NCI-H510A (cell line): ENCODE results near the gene KCNN1.
"Not testable (repeated sequence)": the region's sequence is repeated elsewhere in the genome, so short reads cannot be mapped to it uniquely, and the experiment has no call there.

ENCODE experiments used
- DNase-seq: peaks from one replicate; lab custom pipeline; 2025; lab: John Stamatoyannopoulos, UW

KCNN1 gene

DNA sequence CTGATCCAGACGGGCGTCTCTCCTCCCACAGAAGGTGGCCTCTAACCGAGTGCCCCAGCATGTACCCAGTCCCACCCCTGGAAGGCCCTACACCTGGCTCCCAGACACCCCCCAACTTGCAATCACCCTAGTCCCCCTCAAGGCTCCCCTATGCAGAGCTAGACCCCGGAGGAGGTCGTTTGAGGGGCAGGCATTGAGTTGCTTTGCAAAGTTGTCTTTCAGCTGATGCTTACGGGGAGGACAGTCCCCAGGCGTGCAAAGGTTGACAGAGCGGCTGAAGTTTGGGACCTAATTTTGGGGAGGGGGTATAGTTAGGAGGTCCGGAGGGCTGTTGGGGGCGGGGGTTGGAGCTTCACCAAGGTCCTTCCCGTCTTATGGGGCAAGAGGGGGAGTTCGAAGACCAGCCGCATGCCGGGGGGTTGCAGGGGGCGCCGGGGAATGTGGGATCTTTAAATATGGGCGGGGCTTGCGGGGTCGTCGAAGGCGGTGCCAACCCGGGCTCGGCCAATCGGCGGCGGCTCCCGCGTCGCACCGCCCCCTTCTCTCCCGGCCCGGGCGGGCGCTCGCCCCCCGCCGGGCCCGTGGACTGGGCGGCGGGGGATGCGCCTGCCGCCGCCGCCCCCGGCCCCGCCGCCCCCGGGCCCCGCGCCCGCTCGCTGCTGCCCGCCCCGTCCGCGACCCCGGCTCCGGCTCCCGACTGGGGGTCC is at the start of gene KCNN1:
TSS of gene KCNN1 (plus strand) at position 558 of the 707 bp plus-strand sequence. CDS start 6,782 bp downstream, outside the sequence.
- no peak for DNase-seq

- DNase-seq: not testable (repeated sequence)
These were observed 48.8 kb upstream of the KCNN1 start for GRCh38 chr19:17918151-17918550.

DNA sequence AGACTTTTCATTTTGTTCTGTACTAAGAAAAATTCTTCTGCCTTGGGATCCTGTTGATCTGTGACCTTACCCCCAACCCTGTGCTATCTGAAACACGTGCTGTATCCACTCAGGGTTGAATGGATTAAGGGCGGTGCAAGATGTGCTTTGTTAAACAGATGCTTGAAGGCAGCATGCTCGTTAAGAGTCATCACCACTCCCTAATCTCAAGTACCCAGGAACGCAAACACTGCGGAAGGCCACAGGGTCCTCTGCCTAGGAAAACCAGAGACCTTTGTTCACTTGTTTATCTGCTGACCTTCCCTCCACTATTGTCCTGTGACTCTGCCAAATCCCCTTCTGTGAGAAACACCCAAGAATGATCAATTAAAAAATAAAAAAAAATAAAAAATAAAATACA is 47.8 kb upstream of the KCNN1 start:
- not testable (repeated sequence) for DNase-seq

GRCh38 chr19:17920527-17920926 is 46.4 kb upstream of the KCNN1 start:
- DNase-seq: no peak

- no peak for DNase-seq
These were observed 44.8 kb upstream of the KCNN1 start for GRCh38 chr19:17922138-17922537.

DNA sequence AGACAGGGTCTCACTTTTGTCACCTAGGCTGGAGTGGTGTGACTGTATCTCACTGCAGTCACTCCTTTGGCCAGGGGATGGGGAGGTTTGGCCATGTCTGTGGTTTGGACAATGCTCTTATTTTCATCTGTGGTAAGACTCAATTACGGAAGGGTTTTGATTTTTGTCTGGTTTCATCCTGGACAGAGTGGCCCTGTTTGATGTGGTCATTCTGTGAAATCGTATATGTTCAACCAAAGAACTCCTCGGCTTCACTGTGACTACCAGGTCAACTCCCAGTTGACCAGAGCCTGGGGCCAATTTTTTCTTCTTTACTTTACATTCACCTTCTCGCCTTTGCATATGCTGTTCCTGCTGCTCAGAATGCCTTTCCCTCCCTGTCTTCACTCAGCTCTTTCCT is 40.9 kb upstream of the KCNN1 start:
- no peak for DNase-seq

- DNase-seq: no peak
These were observed 37.9 kb upstream of the KCNN1 start for GRCh38 chr19:17929056-17929455.

DNA sequence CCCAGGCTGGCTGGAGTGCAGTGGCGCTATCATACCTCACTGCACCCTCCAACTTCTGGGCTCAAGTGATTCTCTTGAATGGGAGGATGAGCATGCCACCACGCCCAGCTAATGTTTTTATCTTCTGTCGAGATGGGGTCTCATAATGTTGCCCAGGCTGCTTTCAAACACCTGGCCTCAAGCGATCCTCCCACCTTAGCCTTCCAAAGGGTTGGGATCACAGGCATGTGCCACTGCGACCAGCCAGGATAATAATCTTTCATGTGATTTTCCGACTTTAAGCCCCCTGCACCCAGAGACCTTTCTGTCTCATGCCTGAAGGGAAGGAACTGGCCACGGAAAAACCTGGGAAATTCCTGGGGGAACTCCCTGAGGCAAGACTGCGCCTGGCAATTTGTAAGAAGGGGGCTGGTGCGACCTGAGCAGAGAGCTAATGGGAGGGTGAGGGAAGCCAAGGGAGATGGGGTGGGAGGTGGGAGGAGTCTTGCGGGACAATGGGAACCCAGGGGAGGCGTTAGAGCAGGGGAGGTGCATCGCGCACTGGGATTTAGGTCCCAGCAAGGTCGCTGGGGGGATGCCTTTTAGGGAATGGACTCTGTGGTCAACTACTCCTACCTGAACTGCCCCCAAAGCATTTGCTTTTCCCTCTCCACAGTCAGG is 35.2 kb upstream of the KCNN1 start:
- no peak for DNase-seq

- DNase-seq: peak; percentile 83
These were observed 34.2 kb upstream of the KCNN1 start, which contains the start of gene CCDC124 for GRCh38 chr19:17932485-17933338. Gene CCDC124 (plus strand): TSS chr19:17933015. CDS start chr19:17936421, 3,406 bp downstream.

GRCh38 chr19:17933414-17934129 is 33.3 kb upstream of the KCNN1 start:
- DNase-seq: no peak

DNA sequence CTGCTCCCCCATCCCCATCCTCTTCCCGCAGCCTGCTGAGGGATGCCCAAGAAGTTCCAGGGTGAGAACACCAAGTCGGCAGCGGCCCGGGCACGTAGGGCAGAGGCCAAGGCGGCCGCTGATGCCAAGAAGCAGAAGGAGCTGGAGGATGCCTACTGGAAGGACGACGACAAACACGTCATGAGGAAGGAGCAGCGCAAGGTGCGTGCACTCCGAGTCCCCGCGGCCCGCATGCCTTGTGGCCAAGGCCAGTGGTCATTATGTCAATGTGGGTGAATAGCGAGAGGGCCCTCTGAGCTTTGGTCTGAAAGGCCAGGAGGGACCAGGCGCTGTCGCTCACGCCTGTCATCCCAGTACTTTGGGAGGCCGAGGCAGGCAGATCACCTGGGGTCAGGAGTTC is 30.5 kb upstream of the KCNN1 start:
- DNase-seq: no peak

DNA sequence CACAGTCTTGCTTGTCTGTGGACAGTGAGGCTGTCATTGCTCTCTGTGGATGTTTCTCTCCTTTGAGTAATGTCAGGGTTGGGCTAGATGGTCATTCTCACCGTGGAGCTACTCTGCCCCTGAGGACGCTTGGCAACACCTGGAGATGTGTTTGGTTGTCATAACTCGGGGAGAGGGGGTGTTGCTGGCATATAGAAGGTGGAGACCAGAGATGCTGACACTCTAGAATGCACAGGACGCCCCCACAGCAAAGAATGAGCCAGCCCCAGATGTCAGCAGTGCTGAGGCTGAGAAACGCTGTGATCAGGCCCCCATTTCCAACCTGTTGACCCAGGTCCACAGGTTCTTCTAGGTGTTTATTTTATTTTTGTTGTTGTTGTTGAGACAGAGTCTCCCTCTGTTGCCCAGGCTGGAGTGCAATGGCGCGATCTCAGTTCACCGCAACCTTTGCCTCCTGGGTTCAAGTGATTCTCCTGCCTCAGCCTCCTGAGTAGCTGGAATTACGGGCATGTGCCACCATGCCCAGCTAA is 29.5 kb upstream of the KCNN1 start:
- no peak for DNase-seq

DNA sequence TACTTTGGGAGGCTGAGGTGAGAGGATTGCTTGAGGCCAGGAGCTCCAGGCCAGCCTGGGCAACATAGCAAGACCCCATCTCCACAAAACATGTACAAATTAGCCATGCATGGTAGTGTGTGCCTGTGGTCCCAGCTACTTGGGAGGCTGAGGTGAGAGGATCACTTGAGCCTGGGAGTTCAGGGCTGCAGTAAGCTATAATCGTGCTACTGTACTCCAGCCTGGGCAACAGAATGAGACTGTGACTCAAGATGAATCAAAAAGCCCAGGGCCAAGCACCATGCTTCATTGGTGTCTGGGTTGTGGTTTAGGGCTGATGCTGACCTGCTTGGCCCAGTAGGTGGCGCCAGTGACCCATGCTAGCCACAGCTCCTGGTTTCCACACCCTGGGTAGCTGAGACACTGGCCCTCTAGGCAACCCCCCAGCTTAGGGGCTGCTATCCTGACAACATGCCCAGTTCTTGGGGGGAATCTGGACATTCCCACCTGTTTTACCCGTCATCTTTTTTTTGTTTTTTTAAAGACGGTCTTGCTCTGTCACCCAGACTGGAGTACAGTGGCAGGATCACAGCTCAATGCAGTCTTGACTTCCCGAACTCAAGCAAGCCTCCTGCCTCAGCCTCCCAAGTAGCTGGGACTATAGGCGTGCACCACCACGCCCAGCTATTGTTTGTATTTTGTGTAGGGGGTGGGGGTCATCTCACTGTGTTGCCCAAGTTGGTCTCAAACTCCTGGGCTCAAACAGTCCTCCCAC is 28.6 kb upstream of the KCNN1 start:
- no peak for DNase-seq

DNA sequence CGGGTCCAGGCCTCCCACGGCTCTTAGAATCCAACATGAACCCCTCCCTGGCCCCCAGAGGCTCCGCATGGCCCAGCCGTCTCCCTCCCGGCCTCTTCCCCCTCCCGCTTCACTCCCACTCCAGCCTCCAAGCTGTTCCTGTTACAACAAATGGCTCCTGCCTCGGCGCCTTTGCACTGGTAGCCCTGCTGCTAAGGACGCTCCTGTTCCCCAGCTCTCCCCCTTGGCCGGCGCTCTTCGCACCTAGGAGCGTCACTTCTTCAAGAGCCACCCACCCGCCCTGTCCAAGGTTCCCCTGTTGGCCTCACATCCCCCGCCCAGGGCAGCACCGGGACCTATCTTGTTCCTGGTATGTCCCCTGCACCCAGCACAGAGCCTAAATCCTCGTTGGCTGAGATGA is 24.7 kb upstream of the KCNN1 start:
- no peak for DNase-seq

GRCh38 chr19:17942582-17943273 is 24.2 kb upstream of the KCNN1 start:
- no peak for DNase-seq

GRCh38 chr19:17943274-17944221 is 23.4 kb upstream of the KCNN1 start:
- DNase-seq: no peak

GRCh38 chr19:17944301-17944700 is 22.6 kb upstream of the KCNN1 start:
- DNase-seq: no peak

- DNase-seq: no peak
These were observed 19.7 kb upstream of the KCNN1 start for GRCh38 chr19:17946965-17947784.
